Neural cell (in vitro differentiated cells): ENCODE data around the gene LTBP1. TPM values are rescaled to one million over a fixed set of nuclear protein-coding genes. Genes with fewer than 3 reads are reported as not detected.

ENCODE experiments used
- H2AFZ ChIP-seq: fragments of 200-600, 300-800 bp; sonication (generic), shearing (Covaris generic); 2 replicates; pipeline ENCODE4 v1.6.0; 2014; ENCODE audit warnings: low read depth, mild to moderate bottlenecking, antibody characterized with exemption, low read length, moderate library complexity
- H3F3A ChIP-seq: fragments of 200-600 bp; shearing (Covaris generic); 2 replicates; pipeline ENCODE4 v1.6.1; 2016; ENCODE audit warnings: mild to moderate bottlenecking, moderate library complexity, mixed read lengths, antibody characterized with exemption, low read length; ENCODE audit not compliant: insufficient read depth, poor library complexity, severe bottlenecking
- H3K27ac ChIP-seq: fragments of 200-600, 300-800 bp; sonication (generic), shearing (Covaris generic); 2 replicates; pipeline ENCODE4 v1.5.1; 2014; ENCODE audit warnings: mild to moderate bottlenecking, low read length, moderate library complexity
- H3K27me3 ChIP-seq: fragments of 300-800, 200-600 bp; sonication (generic), shearing (Covaris generic); 2 replicates; pipeline ENCODE4 v1.6.0; 2014; ENCODE audit warnings: mild to moderate bottlenecking, low read depth, low read length, moderate library complexity; ENCODE audit not compliant: insufficient read depth
- H3K36me3 ChIP-seq: fragments of 300-800, 200-600 bp; sonication (generic), shearing (Covaris generic); 2 replicates; pipeline ENCODE4 v1.5.1; 2014; ENCODE audit warnings: mild to moderate bottlenecking, antibody characterized with exemption, low read length, moderate library complexity; ENCODE audit not compliant: insufficient read depth
- H3K4me2 ChIP-seq: fragments of 300-800, 200-600 bp; sonication (generic), shearing (Covaris generic); 2 replicates; pipeline ENCODE4 v1.6.0; 2014; ENCODE audit warnings: mild to moderate bottlenecking, low read length
- H3K4me3 ChIP-seq: fragments of 300-800, 200-600 bp; sonication (generic), shearing (Covaris generic); 2 replicates; pipeline ENCODE4 v1.5.1; 2014; ENCODE audit warnings: mild to moderate bottlenecking, low read length, moderate library complexity
- H3K79me2 ChIP-seq: fragments of 200-600 bp; shearing (Covaris generic); replicated peaks from 2 replicates; pipeline ENCODE4 v1.6.0; 2014; ENCODE audit warnings: mild to moderate bottlenecking, low read length, moderate library complexity; ENCODE audit not compliant: insufficient read depth
- H3K9ac ChIP-seq: fragments of 300-800, 200-600 bp; sonication (generic), shearing (Covaris generic); 2 replicates; pipeline ENCODE4 v1.6.1; 2016; ENCODE audit warnings: mild to moderate bottlenecking, low read length, mixed read lengths
- H3K9me2 ChIP-seq: fragments of 200-600 bp; shearing (Covaris generic); 2 replicates; pipeline ENCODE4 v1.6.1; 2016; ENCODE audit warnings: mild to moderate bottlenecking, low read length, mixed read lengths; ENCODE audit not compliant: insufficient read depth
- H3K9me3 ChIP-seq: fragments of 200-600, 300-800 bp; sonication (generic), shearing (Covaris generic); 2 replicates; pipeline ENCODE4 v1.6.1; 2016; ENCODE audit warnings: mild to moderate bottlenecking, mixed run types, low read length, moderate library complexity, mixed read lengths
- H4K20me1 ChIP-seq: fragments of 200-600 bp; shearing (Covaris generic); 2 replicates; pipeline ENCODE4 v1.6.1; 2016; ENCODE audit warnings: mild to moderate bottlenecking, mixed run types; ENCODE audit not compliant: insufficient read depth
- EP300 ChIP-seq: fragments of 450-650 bp; conservative IDR thresholded peaks from 2 replicates; pipeline ENCODE4 v1.6.1; 2014; ENCODE audit warnings: antibody characterized with exemption, mild to moderate bottlenecking, moderate library complexity; ENCODE audit not compliant: poor library complexity, severe bottlenecking
- EZH2 ChIP-seq: fragments of 200-600, 300-800 bp; shearing (Covaris generic), sonication (generic); IDR thresholded peaks from 2 replicates; pipeline ENCODE4 v1.6.1; 2014; ENCODE audit warnings: antibody characterized with exemption, low read length, borderline replicate concordance, mild to moderate bottlenecking; ENCODE audit not compliant: insufficient read depth, poor library complexity, severe bottlenecking
- MXI1 ChIP-seq: fragments of 450-650 bp; conservative IDR thresholded peaks from 2 replicates; pipeline ENCODE4 v1.6.1; 2014; ENCODE audit warnings: antibody characterized with exemption, mild to moderate bottlenecking; ENCODE audit not compliant: poor library complexity, severe bottlenecking
- POLR2AphosphoS5 ChIP-seq: IDR thresholded peaks from 2 replicates; pipeline ENCODE4 v1.6.1; 2012
- RAD21 ChIP-seq: fragments of 450-650 bp; conservative IDR thresholded peaks from 2 replicates; pipeline ENCODE4 v1.6.1; 2014; ENCODE audit warnings: antibody characterized with exemption, mild to moderate bottlenecking, moderate library complexity
- SMC3 ChIP-seq: fragments of 450-650 bp; conservative IDR thresholded peaks from 2 replicates; pipeline ENCODE4 v1.6.1; 2014; ENCODE audit warnings: antibody characterized with exemption, mild to moderate bottlenecking, moderate library complexity; ENCODE audit not compliant: poor library complexity
- TAF1 ChIP-seq: IDR thresholded peaks from 2 replicates; pipeline ENCODE4 v1.6.1; 2012; ENCODE audit warnings: low read depth
- polyA plus RNA-seq: library from polyadenylated mRNA; depleted of rRNA; stranded (reverse); fragments of >200 nt; gene quantifications from 2 replicates; pipeline ENCODE4 v1.2.3, GENCODE V29; 2014
- TF ChIP-seq, protein P1 (sequence below): IDR thresholded peaks from 2 replicates; pipeline ENCODE4 v1.6.1; 2012; ENCODE audit warnings: borderline replicate concordance
- TF ChIP-seq, protein P2 (sequence below): fragments of 450-650 bp; IDR thresholded peaks from 2 replicates; pipeline ENCODE4 v1.5.1; 2014; ENCODE audit warnings: antibody characterized with exemption, mild to moderate bottlenecking, moderate library complexity; ENCODE audit not compliant: poor library complexity, severe bottlenecking

The LTBP1 gene
- polyA plus RNA-seq, 1 donor from 2014 or later = 1.8 TPM

DNA sequence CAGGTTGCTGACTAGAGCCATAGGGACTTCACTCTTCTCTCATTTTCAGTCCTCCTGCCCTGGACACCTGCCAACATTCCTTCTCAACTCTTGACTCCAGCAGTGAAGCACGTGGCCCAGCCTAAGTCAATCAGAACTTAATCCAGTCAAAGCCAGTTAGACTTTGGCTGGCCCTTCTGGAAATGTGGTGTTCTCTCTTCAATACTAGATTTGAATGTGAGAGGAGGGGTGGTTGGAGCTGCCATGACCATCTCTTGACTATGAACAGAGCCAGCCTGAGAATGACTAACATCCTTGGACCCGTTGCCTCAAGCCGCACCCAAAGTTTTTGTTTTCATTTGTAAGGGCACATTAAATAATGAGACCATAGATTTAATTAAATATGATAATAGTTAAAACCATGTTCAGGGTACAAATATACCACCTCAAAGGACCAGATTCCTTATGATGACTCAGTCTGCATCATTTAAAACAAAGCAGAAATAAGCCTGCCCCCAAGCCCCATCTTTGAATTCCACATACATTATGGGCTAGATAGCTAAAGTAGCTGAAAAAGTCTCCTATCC lies 480.0 kb downstream of the LTBP1 start:
- no peaks in the 10 kb centered on the region for H3K9me2 ChIP-seq
- no peak overlapping the region for H3K4me3 ChIP-seq
- H3K36me3 ChIP-seq = no peaks in the 10 kb centered on the region
- no peaks in the 10 kb centered on the region for H4K20me1 ChIP-seq
- H2AFZ ChIP-seq = no peak overlapping the region
- H3K9me3 ChIP-seq = no peaks in the 10 kb centered on the region
- no peaks in the 10 kb centered on the region for H3K79me2 ChIP-seq
- no peak overlapping the region for H3K27ac ChIP-seq
- TF ChIP-seq, protein P1, sequence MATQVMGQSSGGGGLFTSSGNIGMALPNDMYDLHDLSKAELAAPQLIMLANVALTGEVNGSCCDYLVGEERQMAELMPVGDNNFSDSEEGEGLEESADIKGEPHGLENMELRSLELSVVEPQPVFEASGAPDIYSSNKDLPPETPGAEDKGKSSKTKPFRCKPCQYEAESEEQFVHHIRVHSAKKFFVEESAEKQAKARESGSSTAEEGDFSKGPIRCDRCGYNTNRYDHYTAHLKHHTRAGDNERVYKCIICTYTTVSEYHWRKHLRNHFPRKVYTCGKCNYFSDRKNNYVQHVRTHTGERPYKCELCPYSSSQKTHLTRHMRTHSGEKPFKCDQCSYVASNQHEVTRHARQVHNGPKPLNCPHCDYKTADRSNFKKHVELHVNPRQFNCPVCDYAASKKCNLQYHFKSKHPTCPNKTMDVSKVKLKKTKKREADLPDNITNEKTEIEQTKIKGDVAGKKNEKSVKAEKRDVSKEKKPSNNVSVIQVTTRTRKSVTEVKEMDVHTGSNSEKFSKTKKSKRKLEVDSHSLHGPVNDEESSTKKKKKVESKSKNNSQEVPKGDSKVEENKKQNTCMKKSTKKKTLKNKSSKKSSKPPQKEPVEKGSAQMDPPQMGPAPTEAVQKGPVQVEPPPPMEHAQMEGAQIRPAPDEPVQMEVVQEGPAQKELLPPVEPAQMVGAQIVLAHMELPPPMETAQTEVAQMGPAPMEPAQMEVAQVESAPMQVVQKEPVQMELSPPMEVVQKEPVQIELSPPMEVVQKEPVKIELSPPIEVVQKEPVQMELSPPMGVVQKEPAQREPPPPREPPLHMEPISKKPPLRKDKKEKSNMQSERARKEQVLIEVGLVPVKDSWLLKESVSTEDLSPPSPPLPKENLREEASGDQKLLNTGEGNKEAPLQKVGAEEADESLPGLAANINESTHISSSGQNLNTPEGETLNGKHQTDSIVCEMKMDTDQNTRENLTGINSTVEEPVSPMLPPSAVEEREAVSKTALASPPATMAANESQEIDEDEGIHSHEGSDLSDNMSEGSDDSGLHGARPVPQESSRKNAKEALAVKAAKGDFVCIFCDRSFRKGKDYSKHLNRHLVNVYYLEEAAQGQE = no peak
- TF ChIP-seq, protein P2, sequence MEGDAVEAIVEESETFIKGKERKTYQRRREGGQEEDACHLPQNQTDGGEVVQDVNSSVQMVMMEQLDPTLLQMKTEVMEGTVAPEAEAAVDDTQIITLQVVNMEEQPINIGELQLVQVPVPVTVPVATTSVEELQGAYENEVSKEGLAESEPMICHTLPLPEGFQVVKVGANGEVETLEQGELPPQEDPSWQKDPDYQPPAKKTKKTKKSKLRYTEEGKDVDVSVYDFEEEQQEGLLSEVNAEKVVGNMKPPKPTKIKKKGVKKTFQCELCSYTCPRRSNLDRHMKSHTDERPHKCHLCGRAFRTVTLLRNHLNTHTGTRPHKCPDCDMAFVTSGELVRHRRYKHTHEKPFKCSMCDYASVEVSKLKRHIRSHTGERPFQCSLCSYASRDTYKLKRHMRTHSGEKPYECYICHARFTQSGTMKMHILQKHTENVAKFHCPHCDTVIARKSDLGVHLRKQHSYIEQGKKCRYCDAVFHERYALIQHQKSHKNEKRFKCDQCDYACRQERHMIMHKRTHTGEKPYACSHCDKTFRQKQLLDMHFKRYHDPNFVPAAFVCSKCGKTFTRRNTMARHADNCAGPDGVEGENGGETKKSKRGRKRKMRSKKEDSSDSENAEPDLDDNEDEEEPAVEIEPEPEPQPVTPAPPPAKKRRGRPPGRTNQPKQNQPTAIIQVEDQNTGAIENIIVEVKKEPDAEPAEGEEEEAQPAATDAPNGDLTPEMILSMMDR = no peak
- TF ChIP-seq EZH2 (no peak), SMC3 (no peak), RAD21 (no peak), MXI1 (no peak), POLR2AphosphoS5 (no peak), TAF1 (no peak), EP300 (no peak)
- no peaks in the 10 kb centered on the region for H3K27me3 ChIP-seq
- H3F3A ChIP-seq = no peaks in the 10 kb centered on the region
- no peak overlapping the region for H3K9ac ChIP-seq
- H3K4me2 ChIP-seq = no peak overlapping the region

DNA sequence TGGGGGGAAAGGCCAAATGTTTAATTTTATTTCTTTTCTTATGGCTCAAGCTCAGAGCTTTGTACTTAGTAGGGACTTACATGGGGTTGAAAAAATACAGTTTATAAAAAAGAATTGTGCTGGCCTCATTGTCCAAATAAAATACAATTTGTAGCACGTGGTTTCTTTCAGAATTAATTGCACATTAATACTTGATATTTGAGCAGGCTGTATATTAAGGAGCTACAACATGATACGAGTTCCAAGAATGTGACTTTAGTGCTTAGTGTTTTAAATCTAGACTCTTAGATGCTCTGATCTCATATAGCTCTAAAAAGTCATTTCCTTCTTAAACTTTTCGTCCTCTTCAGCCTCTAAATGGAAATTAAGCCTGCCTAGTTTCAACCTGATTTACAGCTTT lies 483.3 kb downstream of the LTBP1 start:
- no peaks in the 10 kb centered on the region for H4K20me1 ChIP-seq
- H3K9ac ChIP-seq = no peak overlapping the region
- H3K9me2 ChIP-seq = no peaks in the 10 kb centered on the region
- H3K27ac ChIP-seq = no peak overlapping the region
- H3K4me3 ChIP-seq = no peak overlapping the region
- no peak overlapping the region for H3K4me2 ChIP-seq
- H2AFZ ChIP-seq = no peak overlapping the region
- H3K9me3 ChIP-seq = no peaks in the 10 kb centered on the region
- no peaks in the 10 kb centered on the region for H3K36me3 ChIP-seq
- H3F3A ChIP-seq = no peaks in the 10 kb centered on the region
- H3K27me3 ChIP-seq = no peaks in the 10 kb centered on the region
- TF ChIP-seq RAD21 (no peak), EP300 (no peak), EZH2 (no peak), TAF1 (no peak), MXI1 (no peak), POLR2AphosphoS5 (no peak), SMC3 (no peak)
- TF ChIP-seq, protein P1 = no peak
- TF ChIP-seq, protein P2 = no peak
- H3K79me2 ChIP-seq = no peaks in the 10 kb centered on the region
